B cell (primary cell): ENCODE measurements around the gene CYP2D6. TPM values are rescaled to one million over a fixed set of nuclear protein-coding genes. Genes with fewer than 3 reads are reported as not detected.
"Not testable (repeated sequence)": the region's sequence is repeated elsewhere in the genome, so short reads cannot be mapped to it uniquely, and the experiment has no call there.

Experiments used
- ATAC-seq: fragments of 200-7000 bp; cut with Tn5 transposase; one replicate; pipeline ENCODE4 v1.10.0; 2021; ENCODE audit warnings: low read depth, mild to moderate bottlenecking, moderate number of reproducible peaks, moderate library complexity
- CTCF ChIA-PET: fragments of 350-600 bp; sonication (Branson Sonifier 250); formaldehyde crosslinking; loops from one replicate; lab custom pipeline; 2021; ENCODE audit warnings: antibody characterized with exemption, inconsistent platforms; lab: Charles Lee
- POLR2A ChIA-PET: fragments of 350-600 bp; sonication (Branson Sonifier 250); formaldehyde crosslinking; loops from one replicate; lab custom pipeline; 2021; ENCODE audit warnings: antibody characterized with exemption; lab: Charles Lee
- DNase-seq: peaks from one replicate; pipeline ENCODE4 v3.0.0; 2013
- H2AFZ ChIP-seq: 2 replicates; pipeline ENCODE4 v1.6.1; 2012; ENCODE audit warnings: mild to moderate bottlenecking, low read depth, low read length; ENCODE audit not compliant: insufficient read depth, poor library complexity, severe bottlenecking
- H3K27ac ChIP-seq, 2 donors: 1 replicate in 1 of 2; 2 replicates in 1 of 2; pipeline ENCODE4 v1.5.1; 2012 to 2013; ENCODE audit warnings: low read length in 2 of 2, mild to moderate bottlenecking in 2 of 2, moderate library complexity in 1 of 2
- H3K27me3 ChIP-seq, 4 experiments: fragments of 200-600 bp in 1 of 4; sonication (generic) in 1 of 4; replicated peaks in 1 of 4; 1 replicate in 2 of 4; 2 replicates in 2 of 4; pipeline versions ENCODE4 v1.6.1 to v1.7.0; 2013 to 2016; ENCODE audit warnings: low read length in 3 of 4, mild to moderate bottlenecking in 2 of 4, mixed read lengths in 1 of 4, moderate library complexity in 1 of 4; ENCODE audit not compliant: insufficient read depth in 4 of 4, control insufficient read depth in 3 of 4; ENCODE audit errors: control extremely low read depth in 1 of 4
- H3K36me3 ChIP-seq, 2 experiments: replicated peaks in 1 of 2; 1 replicate in 1 of 2; 2 replicates in 1 of 2; pipeline versions ENCODE4 v1.6.1 to v1.7.1; 2013; ENCODE audit warnings: low read length in 1 of 2; ENCODE audit not compliant: insufficient read depth in 2 of 2, control insufficient read depth in 1 of 2; ENCODE audit errors: control extremely low read depth in 1 of 2, extremely low read depth in 1 of 2
- H3K4me1 ChIP-seq, 2 donors: fragments of 200-600 bp in 1 of 2; sonication (generic) in 1 of 2; 1 replicate in 1 of 2; 2 replicates in 1 of 2; pipeline versions ENCODE4 v1.5.1 to v1.6.1; 2013 to 2017; ENCODE audit warnings: low read length in 2 of 2; ENCODE audit not compliant: control insufficient read depth in 2 of 2, insufficient read depth in 2 of 2
- H3K4me2 ChIP-seq: replicated peaks from 2 replicates; pipeline ENCODE3; 2012; ENCODE audit warnings: mild to moderate bottlenecking, low read depth, low read length; ENCODE audit not compliant: poor library complexity, severe bottlenecking
- H3K4me3 ChIP-seq, 5 experiments: fragments of 200-600 bp in 1 of 5; sonication (generic) in 1 of 5; 1 replicate in 3 of 5; 2 replicates in 2 of 5; pipeline versions ENCODE4 v1.5.1 to v1.7.0; 2011 to 2016; ENCODE audit warnings: low read length in 4 of 5, mild to moderate bottlenecking in 4 of 5, low read depth in 2 of 5, control low read depth in 1 of 5, moderate library complexity in 1 of 5; ENCODE audit not compliant: insufficient read depth in 1 of 5; ENCODE audit errors: control extremely low read depth in 1 of 5, extremely low read depth in 1 of 5
- H3K79me2 ChIP-seq: fragments of 200-600 bp; sonication (generic); one replicate; pipeline ENCODE4 v1.6.0; 2016; ENCODE audit warnings: low read length; ENCODE audit not compliant: control insufficient read depth, insufficient read depth
- H3K9ac ChIP-seq: fragments of 200-600 bp; sonication (generic); 2 replicates; pipeline ENCODE4 v1.6.1; 2017; ENCODE audit warnings: mild to moderate bottlenecking, low read length, moderate library complexity
- H3K9me3 ChIP-seq, 3 donors: one replicate each; pipeline versions ENCODE4 v1.6.1 to v1.7.1; 2013; ENCODE audit warnings: low read length in 2 of 3; ENCODE audit not compliant: control insufficient read depth in 2 of 3, insufficient read depth in 1 of 3; ENCODE audit errors: control extremely low read depth in 1 of 3
- H4K20me1 ChIP-seq: 2 replicates; pipeline ENCODE4 v1.6.0; 2012; ENCODE audit warnings: mild to moderate bottlenecking, low read length; ENCODE audit not compliant: insufficient read depth, control insufficient read depth, poor library complexity, severe bottlenecking
- H3K27ac Mint-ChIP-seq: one replicate; pipeline ENCODE4 v1.8.0; 2021; ENCODE audit warnings: mixed read lengths
- H3K27me3 Mint-ChIP-seq: one replicate; pipeline ENCODE4 v1.8.0; 2021; ENCODE audit warnings: mixed read lengths
- H3K4me1 Mint-ChIP-seq: one replicate; pipeline ENCODE4 v1.8.0; 2021; ENCODE audit warnings: mixed read lengths
- H3K4me3 Mint-ChIP-seq: one replicate; pipeline ENCODE4 v1.8.0; 2021; ENCODE audit warnings: mixed read lengths
- H3K9me3 Mint-ChIP-seq: one replicate; pipeline ENCODE4 v1.8.0; 2022; ENCODE audit warnings: mixed read lengths; ENCODE audit not compliant: insufficient read depth
- EZH2 ChIP-seq: IDR thresholded peaks from 2 replicates; pipeline ENCODE4 v1.6.1; 2012; ENCODE audit warnings: borderline replicate concordance, low read depth, mild to moderate bottlenecking, moderate library complexity, low read length; ENCODE audit not compliant: insufficient read depth, poor library complexity, severe bottlenecking
- WGBS: methylation state at CpG from one replicate; pipeline ENCODE4 v1.1.5; 2013; ENCODE audit warnings: missing lambda C conversion rate; ENCODE audit not compliant: insufficient coverage; 5-methylcytosine and 5-hydroxymethylcytosine counted together
- intact Hi-C: fragments of 100-400 bp; cut with micrococcal nuclease; formaldehyde crosslinking; loops from one replicate; pipeline ENCODE4 v1.10.0; 2022
- polyA plus RNA-seq: library from polyadenylated mRNA; depleted of rRNA; stranded (reverse); fragments of >200 nt; gene quantifications from 2 replicates; pipeline ENCODE4 v1.2.3, GENCODE V29; 2012
- total RNA-seq, 2 donors: library from RNA; stranded (reverse); fragments of 120-200 nt in 1 of 2; gene quantifications; 1 replicate in 1 of 2; 2 replicates in 1 of 2; pipeline versions ENCODE4 v1.2.3 to v1.2.4, GENCODE V29; 2013 to 2022
- TF ChIP-seq, protein P1 (sequence below): fragments of 200-600 bp; IDR thresholded peaks from one replicate; pipeline ENCODE4 v1.8.0; 2022; ENCODE audit warnings: antibody characterized with exemption, mild to moderate bottlenecking

CYP2D6 gene
- total and polyA plus RNA-seq, 2 donors (not counting 1 experiment from before 2014, with no cell fraction given) = 3.1 to 3.9 TPM

GRCh38 chr22:42111798-42112197 lies 18.8 kb downstream of the CYP2D6 start:
- no peak overlapping the region for H3K4me3 Mint-ChIP-seq
- Histone ChIP-seq H3K4me2 (no peak overlapping the region), H3K27ac (no peak overlapping the region), H2AFZ (no peak overlapping the region), H3K27me3 (no peaks in the 10 kb centered on the region), H4K20me1 (no peaks in the 10 kb centered on the region), H3K4me1 (no peaks in the 10 kb centered on the region), H3K9ac (no peak overlapping the region), H3K9me3 (peaks cover 0 to 22% (median 11%) of the 10 kb centered on the region in 3 donors), H3K79me2 (no peaks in the 10 kb centered on the region), H3K36me3 (no peaks in the 10 kb centered on the region), H3K4me3 (no peak overlapping the region)
- TF ChIP-seq, protein P1, sequence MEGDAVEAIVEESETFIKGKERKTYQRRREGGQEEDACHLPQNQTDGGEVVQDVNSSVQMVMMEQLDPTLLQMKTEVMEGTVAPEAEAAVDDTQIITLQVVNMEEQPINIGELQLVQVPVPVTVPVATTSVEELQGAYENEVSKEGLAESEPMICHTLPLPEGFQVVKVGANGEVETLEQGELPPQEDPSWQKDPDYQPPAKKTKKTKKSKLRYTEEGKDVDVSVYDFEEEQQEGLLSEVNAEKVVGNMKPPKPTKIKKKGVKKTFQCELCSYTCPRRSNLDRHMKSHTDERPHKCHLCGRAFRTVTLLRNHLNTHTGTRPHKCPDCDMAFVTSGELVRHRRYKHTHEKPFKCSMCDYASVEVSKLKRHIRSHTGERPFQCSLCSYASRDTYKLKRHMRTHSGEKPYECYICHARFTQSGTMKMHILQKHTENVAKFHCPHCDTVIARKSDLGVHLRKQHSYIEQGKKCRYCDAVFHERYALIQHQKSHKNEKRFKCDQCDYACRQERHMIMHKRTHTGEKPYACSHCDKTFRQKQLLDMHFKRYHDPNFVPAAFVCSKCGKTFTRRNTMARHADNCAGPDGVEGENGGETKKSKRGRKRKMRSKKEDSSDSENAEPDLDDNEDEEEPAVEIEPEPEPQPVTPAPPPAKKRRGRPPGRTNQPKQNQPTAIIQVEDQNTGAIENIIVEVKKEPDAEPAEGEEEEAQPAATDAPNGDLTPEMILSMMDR = no peak
- TF ChIP-seq EZH2 = no peak
- no peak for ATAC-seq
- peaks cover 2% of the 10 kb centered on the region for H3K9me3 Mint-ChIP-seq
- ChIA-PET CTCF (interaction anchor here (0.7 to 5.1 kb wide), 5 partner anchors 18 to 289 kb away, joined by 3 to 45 read pairs (median 8); partner anchors contain the start of genes NDUFA6 and SEPTIN3), POLR2A (no interaction called here)
- 100% methylated on average over 2 of the region's 4 CpGs for WGBS
- no peaks in the 10 kb centered on the region for H3K27me3 Mint-ChIP-seq
- intact Hi-C loops = no loop called here
- H3K4me1 Mint-ChIP-seq = no peaks in the 10 kb centered on the region
- DNase-seq = no peak
- H3K27ac Mint-ChIP-seq = no peak overlapping the region

- Histone ChIP-seq H3K4me3 (no peak overlapping the region), H3K9me3 (peaks cover 4 to 17% (median 15%) of the 10 kb centered on the region in 3 donors), H3K79me2 (no peaks in the 10 kb centered on the region), H3K27ac (no peak overlapping the region), H3K36me3 (no peaks in the 10 kb centered on the region), H3K27me3 (no peaks in the 10 kb centered on the region), H4K20me1 (no peaks in the 10 kb centered on the region), H2AFZ (no peak overlapping the region), H3K9ac (no peak overlapping the region), H3K4me1 (no peaks in the 10 kb centered on the region), H3K4me2 (no peak overlapping the region)
- ATAC-seq (no peak), DNase-seq (no peak)
- no peaks in the 10 kb centered on the region for H3K9me3 Mint-ChIP-seq
- TF ChIP-seq EZH2 = no peak
- TF ChIP-seq, protein P1 = no peak
- POLR2A ChIA-PET = no interaction called here
- CTCF ChIA-PET = no interaction called here
- WGBS = over 99% methylated on average over 16 of the region's 18 CpGs
- H3K4me3 Mint-ChIP-seq = no peak overlapping the region
- no peaks in the 10 kb centered on the region for H3K27me3 Mint-ChIP-seq
- intact Hi-C loops = no loop called here
- no peak overlapping the region for H3K27ac Mint-ChIP-seq
- no peaks in the 10 kb centered on the region for H3K4me1 Mint-ChIP-seq
Observed at GRCh38 chr22:42108848-42109247, 21.8 kb downstream of the CYP2D6 start.

- H2AFZ ChIP-seq, H4K20me1 ChIP-seq, H3K36me3 ChIP-seq, POLR2A ChIA-PET, H3K27ac ChIP-seq, H3K79me2 ChIP-seq, H3K4me2 ChIP-seq, H3K27ac Mint-ChIP-seq, CTCF ChIA-PET, ATAC-seq, H3K27me3 ChIP-seq, H3K27me3 Mint-ChIP-seq, H3K9ac ChIP-seq, DNase-seq, intact Hi-C loops, H3K4me1 Mint-ChIP-seq, H3K4me3 Mint-ChIP-seq, H3K4me3 ChIP-seq, H3K4me1 ChIP-seq, H3K9me3 Mint-ChIP-seq: not testable (repeated sequence)
- 100% methylated on average over 2 of the region's 6 CpGs for WGBS
- H3K9me3 ChIP-seq = peaks cover 4 to 49% (median 37%) of the 10 kb centered on the region in 3 donors
Observed at GRCh38 chr22:42104332-42104860, 26.2 kb downstream of the CYP2D6 start.
